Osteoblast (primary cell): ENCODE results near the gene MRPS2. TPM values are rescaled to one million over a fixed set of nuclear protein-coding genes. Genes with fewer than 3 reads are reported as not detected.

Experiments
- DNase-seq: peaks from one replicate; pipeline ENCODE4 v3.0.0; 2011; ENCODE audit warnings: low spot score, mixed read lengths; ENCODE audit not compliant: insufficient read length; ENCODE audit errors: missing footprints
- H2AFZ ChIP-seq: 2 replicates; pipeline ENCODE4 v1.6.0; 2011; ENCODE audit warnings: mild to moderate bottlenecking, low read length
- H3K27ac ChIP-seq: 2 replicates; pipeline ENCODE4 v1.5.1; 2011; ENCODE audit warnings: mild to moderate bottlenecking, low read depth, low read length, moderate library complexity
- H3K27me3 ChIP-seq: 2 replicates; pipeline ENCODE4 v1.6.0; 2012; ENCODE audit warnings: mild to moderate bottlenecking, control low read depth, inconsistent platforms, low read length, moderate library complexity; ENCODE audit not compliant: insufficient read depth
- H3K36me3 ChIP-seq: 2 replicates; pipeline ENCODE4 v1.5.1; 2011; ENCODE audit warnings: mild to moderate bottlenecking, low read length, control low read depth, moderate library complexity; ENCODE audit not compliant: insufficient read depth
- H3K4me1 ChIP-seq: 2 replicates; pipeline ENCODE4 v1.5.1; 2011; ENCODE audit warnings: mild to moderate bottlenecking, low read length, control low read depth, moderate library complexity; ENCODE audit not compliant: insufficient read depth
- H3K4me2 ChIP-seq: 2 replicates; pipeline ENCODE4 v1.6.0; 2011; ENCODE audit warnings: mild to moderate bottlenecking, low read length; ENCODE audit not compliant: insufficient read depth
- H3K4me3 ChIP-seq: fragments of 200-600 bp; sonication (generic); 3 replicates; pipeline ENCODE4 v1.5.1; 2012; ENCODE audit warnings: mild to moderate bottlenecking, low read length, inconsistent platforms; ENCODE audit not compliant: insufficient read depth
- H3K79me2 ChIP-seq: 2 replicates; pipeline ENCODE4 v1.6.0; 2012; ENCODE audit warnings: mild to moderate bottlenecking, low read length, control low read depth, inconsistent platforms; ENCODE audit not compliant: insufficient read depth
- H3K9me3 ChIP-seq: 2 replicates; pipeline ENCODE4 v1.5.1; 2011; ENCODE audit warnings: low read depth, low read length, control low read depth
- H4K20me1 ChIP-seq: 2 replicates; pipeline ENCODE4 v1.6.0; 2012; ENCODE audit warnings: mild to moderate bottlenecking, low read length, control low read depth; ENCODE audit not compliant: insufficient read depth
- CTCF ChIP-seq: IDR thresholded peaks from 2 replicates; pipeline ENCODE4 v1.5.1; 2011; ENCODE audit warnings: mild to moderate bottlenecking, low read depth, low read length, moderate library complexity; ENCODE audit errors: extremely low read depth
- total RNA-seq: library from RNA; depleted of rRNA; stranded (reverse); fragments of >200 nt; gene quantifications from 2 replicates; pipeline ENCODE4 v1.2.3, GENCODE V29; 2012

The MRPS2 gene
- total RNA-seq, 1 donor = 13.0 TPM

GRCh38 chr9:135491764-135492163, 8.7 kb upstream of the MRPS2 start:
- H3K4me2 ChIP-seq = no peak overlapping the region
- H3K27me3 ChIP-seq = no peaks in the 10 kb centered on the region
- no peak for DNase-seq

GRCh38 chr9:135492886-135493669, 7.4 kb upstream of the MRPS2 start:
- no peaks in the 10 kb centered on the region for H3K9me3 ChIP-seq
- no peak overlapping the region for H3K4me3 ChIP-seq
- no peaks in the 10 kb centered on the region for H4K20me1 ChIP-seq
- no peak overlapping the region for H2AFZ ChIP-seq
- H3K27me3 ChIP-seq = no peaks in the 10 kb centered on the region
- peak; percentile 43 for DNase-seq
- no peaks in the 10 kb centered on the region for H3K79me2 ChIP-seq
- H3K27ac ChIP-seq = no peak overlapping the region
- no peaks in the 10 kb centered on the region for H3K4me1 ChIP-seq
- H3K4me2 ChIP-seq = no peak overlapping the region
- no peak for TF ChIP-seq CTCF
- no peaks in the 10 kb centered on the region for H3K36me3 ChIP-seq

More at GRCh38 chr9:135491764-135492163, 8.7 kb upstream of the MRPS2 start:
- no peaks in the 10 kb centered on the region for H3K9me3 ChIP-seq
- no peak overlapping the region for H3K4me3 ChIP-seq
- no peaks in the 10 kb centered on the region for H3K36me3 ChIP-seq
- no peak overlapping the region for H2AFZ ChIP-seq
- H3K4me1 ChIP-seq = no peaks in the 10 kb centered on the region
- TF ChIP-seq CTCF = no peak
- H4K20me1 ChIP-seq = no peaks in the 10 kb centered on the region
- H3K79me2 ChIP-seq = no peaks in the 10 kb centered on the region
- no peak overlapping the region for H3K27ac ChIP-seq

DNA sequence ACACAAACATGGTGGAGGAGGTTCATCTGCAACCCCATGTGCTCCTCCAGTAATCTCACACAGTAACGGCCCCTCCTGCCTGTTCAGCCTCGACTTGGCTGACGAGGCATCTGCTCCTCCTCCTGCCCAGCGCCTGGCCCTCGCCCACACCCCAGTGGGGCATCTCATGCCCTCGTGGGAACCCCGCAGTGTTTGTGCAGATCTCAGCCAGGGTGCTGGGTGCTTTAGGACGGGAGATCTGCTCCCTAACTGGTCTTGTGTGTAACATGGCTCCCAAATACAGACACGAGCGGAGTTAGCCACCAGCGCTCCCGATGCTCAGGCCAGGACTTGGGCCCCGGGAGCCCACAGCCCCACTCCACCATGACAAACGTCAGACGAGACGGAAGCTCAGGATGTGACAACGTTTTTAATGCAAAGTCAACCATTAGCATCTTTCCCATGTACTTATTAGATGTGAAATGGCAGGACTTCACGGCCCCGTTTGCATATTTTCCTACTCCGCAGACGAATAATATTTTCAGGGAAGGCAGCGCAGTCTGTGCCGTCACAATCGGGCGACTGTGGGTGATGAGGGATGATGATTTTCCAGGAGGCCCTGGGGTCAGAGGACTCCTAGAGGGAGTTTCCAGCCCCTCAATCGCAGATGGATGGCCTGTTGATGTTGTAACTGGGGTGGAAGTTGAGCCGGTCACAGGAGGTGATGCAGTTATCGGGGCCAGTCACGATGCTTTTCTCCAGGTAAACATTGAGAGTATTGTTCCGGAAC, 5.5 kb upstream of the MRPS2 start:
- Histone ChIP-seq H3K27me3 (no peaks in the 10 kb centered on the region), H3K36me3 (no peaks in the 10 kb centered on the region)

More for the DNA sequence above, 5.5 kb upstream of the MRPS2 start:
- Histone ChIP-seq H2AFZ (no peak overlapping the region), H3K4me3 (no peak overlapping the region), H3K4me2 (no peak overlapping the region), H3K27ac (no peak overlapping the region), H4K20me1 (no peaks in the 10 kb centered on the region), H3K9me3 (no peaks in the 10 kb centered on the region), H3K4me1 (peaks cover under 1% of the 10 kb centered on the region), H3K79me2 (no peaks in the 10 kb centered on the region)
- no peak for TF ChIP-seq CTCF
- peak; percentile 65 for DNase-seq
